ENCODE data around the gene FHL3. TPM values are rescaled to one million over a fixed set of nuclear protein-coding genes. Genes with fewer than 3 reads are reported as not detected.
A peak's percentile ranks its signal among the peaks of the same experiment; 100 is the strongest.

Gene FHL3
- total and polyA plus RNA-seq, 9 of the 15 experiments (the other 6 are each of a cell fraction or from before 2014, with no cell fraction given), result 6.1 to 144 (median 34.1) TPM

GRCh38 chr1:38012363-38013226, 7.3 kb upstream of the FHL3 start, which contains the start of gene UTP11 (continued):
- peak; percentile 95 for TF ChIP-seq ZBTB12 (CRISPR knock-in tag; IDR thresholded peaks at IDR 0.05)
- TF ChIP-seq GTF3C2 (IDR thresholded peaks at IDR 0.05; ENCODE audit: borderline replicate concordance, extremely low read depth, insufficient read length), result no peak
- peak; percentile 98 for TF ChIP-seq USF1 (CRISPR knock-in tag; IDR thresholded peaks at IDR 0.05)
- peak; percentile 91 for TF ChIP-seq MTA3 (IDR thresholded peaks at IDR 0.05; ENCODE audit: borderline replicate concordance)
- no peak for TF ChIP-seq ZNF717 (CRISPR knock-in tag; IDR thresholded peaks at IDR 0.05)
- TF ChIP-seq HLTF (IDR thresholded peaks at IDR 0.05), result no peak
- TF ChIP-seq MAX (CRISPR knock-in tag; IDR thresholded peaks at IDR 0.05), result peak; percentile 100
- TF ChIP-seq ZFP1 (CRISPR knock-in tag; IDR thresholded peaks at IDR 0.05), result peak; percentile 77; the same call in 1 of the 2 replicates
- no peak for TF ChIP-seq ZBTB5 (IDR thresholded peaks at IDR 0.05)
- peak in 2 of 3 experiments; percentile 31 to 90; a peak in 3 of 6 replicates for TF ChIP-seq ZBTB11 (CRISPR knock-in tag; IDR thresholded peaks at IDR 0.05)
- 0 out of 2 replicates have a peak, but pooled peaks have one; percentile 88 for TF ChIP-seq ZFPM2 (CRISPR knock-in tag; IDR thresholded peaks at IDR 0.05)
- TF ChIP-seq THRA (IDR thresholded peaks at IDR 0.05), result no peak
- peak; percentile 81; the same call in 1 of the 2 replicates for TF ChIP-seq KDM2B (CRISPR knock-in tag; IDR thresholded peaks at IDR 0.05)
